Measurements from ENCODE around the gene C1orf141.
A peak's percentile ranks its signal among the peaks of the same experiment; 100 is the strongest.
"Not testable (repeated sequence)": the region's sequence is repeated elsewhere in the genome, so short reads cannot be mapped to it uniquely, and the experiment has no call there.

C1orf141 gene

DNA sequence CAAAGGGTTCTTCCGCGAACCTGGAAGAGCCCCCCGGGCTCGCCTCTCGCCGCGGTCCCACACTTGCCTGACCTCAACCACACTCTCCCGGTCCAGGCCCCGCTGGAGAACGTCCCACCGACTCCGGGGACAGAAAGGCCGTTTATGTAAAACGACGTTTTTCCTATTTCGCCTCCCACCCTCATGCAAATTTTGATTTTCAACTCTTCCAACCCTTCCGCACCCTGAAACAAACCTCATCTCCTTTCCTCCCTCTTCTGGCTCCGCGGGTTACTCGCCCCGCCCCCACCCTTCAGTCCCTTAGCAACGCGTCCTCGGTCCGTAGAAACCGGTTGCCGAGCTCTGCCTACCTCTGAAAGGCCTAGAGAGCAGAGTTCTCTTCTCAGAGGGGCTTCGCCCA lies at the start of gene C1orf141:
Gene C1orf141, minus strand, starts transcription at position 276 of the 400 bp plus-strand sequence. CDS start 7,730 bp downstream, outside the sequence.
- DNase-seq = no peak

DNA sequence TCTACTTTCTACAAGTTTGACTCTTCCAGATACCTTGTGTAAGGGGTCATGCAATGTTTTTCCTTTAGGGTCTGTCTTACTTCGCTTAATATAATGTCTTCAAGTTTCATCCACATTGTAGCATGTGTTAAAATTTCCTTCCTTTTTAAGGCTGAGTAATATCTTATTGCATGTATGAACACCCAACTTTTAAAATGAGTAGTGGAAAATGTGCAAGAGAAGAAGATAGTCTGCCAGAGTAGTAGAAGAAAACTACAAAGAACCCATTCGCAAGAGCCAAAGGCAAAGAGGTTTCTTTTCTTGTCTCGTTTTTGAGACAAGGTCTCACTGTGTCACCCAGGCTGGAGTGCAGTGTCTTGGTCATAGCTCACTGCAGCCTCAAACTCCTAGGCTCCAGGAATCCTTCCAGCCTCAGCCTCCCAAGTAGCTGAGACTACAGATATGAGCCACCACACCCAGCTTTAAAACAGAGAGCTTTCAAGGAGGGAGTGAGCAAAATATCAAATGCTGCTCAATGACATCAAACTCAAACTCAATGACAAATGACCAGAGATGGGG lies 40.8 kb upstream of the C1orf141 start:
- DNase-seq = no peak

DNA sequence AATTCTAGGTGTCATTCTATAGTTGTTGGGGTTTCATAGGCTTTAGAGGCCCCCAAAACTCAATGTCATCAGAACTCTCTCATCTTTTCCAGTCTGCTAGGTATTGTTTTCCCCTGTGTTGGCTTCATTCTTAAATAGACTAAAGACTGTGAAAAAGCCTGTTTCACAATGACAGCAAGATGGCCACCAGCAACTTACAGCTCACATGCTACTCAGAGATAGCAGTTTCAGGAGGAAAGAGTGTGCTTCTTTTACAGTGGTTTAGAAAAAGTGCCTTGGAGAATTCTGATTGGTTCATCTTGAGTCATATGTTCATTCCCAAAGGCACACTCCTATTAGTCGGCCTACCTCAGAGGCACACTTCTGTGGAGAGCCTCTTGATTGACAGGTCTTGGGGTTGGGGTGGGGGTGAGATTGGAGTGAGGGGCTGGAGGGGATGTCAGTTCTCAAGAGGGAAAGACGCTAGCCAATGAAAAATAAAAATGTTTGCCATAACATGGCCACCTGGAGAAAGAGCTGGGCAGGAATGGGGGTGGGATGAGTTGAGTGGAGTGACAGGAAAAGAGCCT lies 40.0 kb upstream of the C1orf141 start:
- no peak for DNase-seq

DNA sequence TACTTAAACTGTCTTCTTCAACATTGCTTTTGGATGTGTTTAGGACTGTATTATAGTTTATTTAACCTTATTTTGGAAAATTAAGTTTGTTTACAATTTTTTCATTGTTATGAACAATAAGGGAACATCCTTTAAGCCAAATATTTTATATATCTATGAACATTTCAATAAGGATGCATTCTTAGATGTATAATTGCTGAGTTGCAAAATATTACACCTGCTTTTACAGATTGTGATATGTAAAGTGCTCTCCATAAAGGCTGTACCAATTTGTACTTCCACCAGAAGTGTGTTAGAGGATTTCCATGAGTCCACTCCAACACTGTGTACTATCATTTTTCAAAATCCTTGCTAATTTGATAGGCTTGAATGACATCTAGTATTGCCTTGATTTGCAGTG lies 39.2 kb upstream of the C1orf141 start:
- no peak for DNase-seq

DNA sequence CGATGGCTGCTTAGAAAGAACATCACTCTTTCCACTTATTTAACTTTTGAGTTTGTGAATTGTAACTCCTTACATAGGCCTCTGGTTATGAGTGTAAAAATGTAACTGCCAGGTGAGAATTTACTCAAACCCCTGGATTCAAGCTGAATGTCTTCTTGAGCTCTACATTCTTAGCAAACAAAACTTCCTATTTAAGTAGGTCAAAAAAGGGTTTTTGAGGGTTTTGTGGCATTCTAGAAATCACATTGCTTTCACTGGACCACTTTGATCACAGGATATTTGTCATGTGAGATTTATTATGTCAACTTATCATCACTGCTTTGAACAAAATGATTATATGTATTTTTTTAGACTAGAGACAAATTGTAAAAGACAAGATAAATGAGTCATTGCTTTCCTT lies 37.2 kb upstream of the C1orf141 start:
- DNase-seq = no peak

DNA sequence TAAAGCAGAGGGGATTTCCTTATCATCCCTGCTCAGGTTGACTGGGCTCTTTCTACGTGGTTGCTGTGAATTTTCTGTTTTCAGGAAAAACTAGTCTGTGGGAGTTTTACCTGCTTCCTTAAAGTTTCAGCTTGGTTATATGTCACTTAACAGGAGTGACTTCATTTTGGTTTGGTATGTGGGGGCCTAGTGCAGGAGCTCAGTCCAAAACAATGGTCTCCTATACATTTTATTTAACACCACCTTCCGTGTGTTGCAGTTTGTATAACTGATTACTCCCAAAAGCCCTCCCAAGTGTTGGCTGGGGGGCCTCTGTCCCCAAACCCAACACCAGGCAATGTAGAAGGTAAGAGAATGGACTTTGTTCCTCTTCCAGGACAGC lies 36.8 kb upstream of the C1orf141 start:
- no peak for DNase-seq

DNA sequence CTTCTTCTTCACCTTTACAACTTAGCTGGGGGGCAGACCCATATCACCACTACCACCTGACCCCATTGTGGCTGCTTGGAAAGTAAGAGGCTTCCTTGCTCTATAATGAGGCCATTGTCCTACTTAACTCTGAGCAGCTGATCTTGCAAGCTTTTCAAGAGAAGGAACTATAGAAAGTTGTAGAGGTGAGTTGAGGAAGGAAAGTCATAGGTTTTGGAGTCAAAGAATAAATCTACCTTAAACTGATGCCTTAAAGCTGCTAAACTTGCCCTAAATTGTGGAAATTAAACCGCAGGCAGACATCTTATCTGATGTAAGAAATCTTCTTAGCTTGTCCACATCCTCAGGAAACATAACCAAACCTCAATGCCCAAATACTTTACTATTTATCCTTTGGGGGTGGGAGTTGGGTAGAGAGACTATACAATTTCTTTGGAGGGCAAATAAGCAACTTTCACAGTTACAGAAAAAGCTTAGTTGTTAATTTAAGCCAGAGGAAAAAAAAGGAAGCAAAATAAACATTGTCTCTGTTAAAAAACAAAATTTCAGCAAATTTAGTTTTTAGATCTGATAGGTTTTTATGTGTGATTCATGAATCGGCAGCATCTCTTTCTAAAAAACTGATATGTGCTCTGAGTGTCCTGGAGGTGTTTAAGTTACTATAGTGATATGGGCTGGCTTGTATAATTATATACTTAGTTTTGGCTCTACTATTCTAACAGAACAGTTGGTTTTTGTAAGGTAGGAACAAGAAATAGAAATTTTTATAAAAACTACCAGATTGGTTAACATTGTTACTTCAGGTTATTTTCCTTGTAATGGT lies 36.2 kb upstream of the C1orf141 start:
- no peak for DNase-seq

DNA sequence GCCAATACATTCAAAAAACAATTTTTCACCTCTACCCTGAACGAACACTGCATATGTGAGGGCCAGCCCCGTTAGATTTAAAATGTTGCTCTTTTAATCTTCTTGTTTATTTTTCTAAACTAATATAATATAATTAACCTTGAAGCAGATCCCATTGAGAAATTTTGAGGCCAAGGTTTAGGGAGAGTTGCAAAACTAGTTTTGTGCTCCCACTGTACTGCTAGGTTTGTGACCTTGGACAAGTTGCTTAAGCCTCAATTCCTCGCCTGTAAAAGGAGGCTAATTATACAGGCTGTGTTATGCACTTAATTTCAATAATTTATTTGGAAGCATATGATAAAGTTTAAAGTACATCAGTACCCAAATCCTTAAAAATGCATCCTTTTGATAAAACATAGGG lies 35.2 kb upstream of the C1orf141 start:
- DNase-seq = no peak

DNA sequence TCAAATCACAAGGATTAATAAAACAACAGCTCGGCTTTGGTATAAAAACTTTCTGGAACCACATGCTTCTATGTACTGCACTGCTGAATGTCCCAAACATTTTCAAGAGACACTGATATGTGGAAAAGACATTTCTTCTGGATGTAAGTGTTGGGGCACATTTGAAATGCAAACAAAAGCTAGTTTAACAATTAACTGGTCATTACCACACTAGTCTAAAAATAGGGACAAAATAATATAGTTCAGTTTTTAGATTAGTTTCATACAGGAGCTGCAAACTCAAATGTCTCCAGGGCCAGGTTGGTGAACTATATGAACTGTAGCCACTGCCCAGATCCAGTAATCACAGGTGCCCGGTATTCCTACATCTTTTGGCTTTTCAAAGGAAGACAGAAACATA lies 34.7 kb upstream of the C1orf141 start:
- no peak for DNase-seq

DNA sequence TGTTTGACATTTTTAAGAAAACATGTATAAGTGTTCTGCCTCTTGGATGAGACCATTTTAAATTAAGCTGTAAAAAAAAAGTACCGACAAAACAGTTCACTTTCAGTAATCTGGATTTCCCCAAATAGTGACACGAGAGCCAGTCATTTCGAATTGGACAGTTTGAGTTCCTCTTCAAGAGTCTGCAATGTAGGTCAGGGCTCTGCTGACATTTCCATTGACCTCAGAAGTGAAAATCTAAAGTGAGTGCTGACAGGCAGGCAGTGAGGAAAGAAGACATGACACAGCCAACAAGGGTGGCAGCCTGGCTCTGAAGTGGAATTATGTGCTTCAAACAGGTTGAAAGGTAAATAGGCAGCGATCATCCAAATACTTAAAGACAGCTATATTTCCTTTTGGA lies 31.4 kb upstream of the C1orf141 start, which contains the start of gene IL23R:
Gene IL23R, plus strand, starts transcription at position 259 of the 400 bp plus-strand sequence. CDS start 1,667 bp downstream, outside the sequence.
- DNase-seq = no peak

DNA sequence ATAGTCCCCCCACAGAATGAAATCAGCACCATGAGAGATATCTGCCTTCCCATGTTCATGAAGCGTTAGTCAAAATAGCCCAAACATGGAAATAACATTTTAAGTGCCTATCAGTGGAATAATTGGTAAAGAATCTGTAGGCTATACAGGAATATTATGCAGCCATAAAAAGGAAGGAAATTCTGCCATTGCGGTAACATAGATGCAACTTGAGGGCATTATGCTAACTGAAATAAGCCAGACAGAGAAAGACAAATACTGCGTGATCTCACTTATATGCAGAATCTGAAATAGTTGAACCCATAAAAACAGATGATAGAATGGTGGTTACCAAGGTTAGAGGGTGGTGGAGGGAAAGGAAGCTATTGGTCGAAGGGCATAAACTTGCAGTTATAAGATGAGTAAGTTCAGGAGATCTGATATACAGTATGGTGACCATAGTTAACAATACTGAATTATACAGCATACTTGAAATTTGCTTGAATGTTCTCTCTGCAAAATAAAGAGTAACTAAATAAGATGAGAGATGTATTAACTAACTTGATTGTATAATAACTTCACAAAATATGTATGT lies 30.8 kb upstream of the C1orf141 start:
- no peak for DNase-seq

DNA sequence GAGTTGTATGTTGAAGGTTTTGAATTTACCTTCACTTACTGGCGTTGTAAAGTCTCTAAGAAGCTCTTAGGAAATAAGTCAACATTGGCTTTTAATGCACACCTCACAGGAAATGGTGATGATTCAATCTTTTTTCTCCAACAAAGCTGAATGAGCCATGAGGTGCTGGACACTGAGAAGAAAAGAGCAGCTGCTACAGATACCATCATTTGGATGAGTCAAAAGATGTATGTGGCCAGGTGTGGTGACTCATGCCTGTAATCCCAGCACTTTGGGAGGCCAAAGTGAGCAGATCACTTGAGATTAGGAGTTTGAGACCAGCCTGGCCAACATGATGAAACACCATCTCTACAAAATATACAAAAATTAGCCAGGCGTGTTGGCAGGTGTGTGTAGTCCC lies 28.2 kb upstream of the C1orf141 start:
- no peak for DNase-seq

DNA sequence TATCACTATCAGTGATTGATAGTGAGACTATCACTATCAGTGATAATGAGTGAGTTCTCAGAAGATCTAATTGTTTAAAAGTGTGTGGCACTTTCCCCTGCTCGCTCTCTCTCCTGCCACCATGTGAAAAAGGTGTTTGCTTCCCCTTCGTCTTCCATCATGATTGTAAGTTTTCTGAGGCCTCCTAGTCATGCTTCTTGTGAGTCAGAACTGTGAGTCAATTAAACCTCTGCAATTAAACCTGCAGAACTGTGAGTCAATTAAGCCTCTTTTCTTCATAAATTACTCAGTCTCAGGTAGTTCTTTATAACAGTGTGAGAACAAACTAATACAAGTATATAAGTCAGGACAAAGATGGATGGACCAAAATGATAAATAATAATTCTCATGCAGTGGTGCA lies 24.5 kb upstream of the C1orf141 start:
- DNase-seq = no peak

DNA sequence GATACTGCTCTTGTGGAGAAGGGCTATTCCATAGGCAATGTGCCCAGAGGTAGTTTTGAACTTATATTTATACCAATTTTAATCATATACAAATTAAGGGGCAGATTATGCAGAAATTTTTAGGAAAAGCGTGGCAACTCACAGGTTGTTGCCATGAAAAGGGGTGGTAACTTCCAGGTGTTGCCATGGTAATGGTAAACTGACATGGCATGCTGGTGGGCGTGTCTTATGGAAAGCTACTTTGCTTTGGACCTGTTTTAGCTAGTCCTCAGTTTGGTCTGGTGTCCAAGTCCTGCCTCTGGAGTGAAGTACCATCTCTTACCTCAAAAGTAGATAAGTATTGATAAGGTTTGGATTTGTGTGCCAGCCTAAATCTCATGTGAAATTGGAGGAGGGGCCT lies 23.6 kb upstream of the C1orf141 start:
- DNase-seq = no peak

DNA sequence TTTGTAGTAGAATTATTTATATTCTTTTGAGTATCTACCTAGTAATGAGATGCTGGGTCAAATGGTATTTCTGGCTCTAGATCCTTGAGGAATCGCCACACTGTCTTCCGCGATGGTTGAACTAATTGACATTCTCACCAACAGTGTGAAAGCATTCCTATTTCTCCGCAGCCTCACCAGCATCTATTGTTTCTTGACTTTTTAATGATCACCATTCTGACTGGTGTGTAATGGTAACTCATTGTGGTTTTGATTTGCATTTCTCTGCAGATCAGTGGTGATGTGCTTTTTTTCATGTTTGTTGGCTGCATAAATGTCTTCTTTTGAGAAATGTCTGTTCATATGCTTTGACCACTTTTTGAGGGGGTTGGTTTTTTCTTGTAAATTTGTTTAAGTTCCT lies 16.2 kb upstream of the C1orf141 start:
- DNase-seq = no peak

DNA sequence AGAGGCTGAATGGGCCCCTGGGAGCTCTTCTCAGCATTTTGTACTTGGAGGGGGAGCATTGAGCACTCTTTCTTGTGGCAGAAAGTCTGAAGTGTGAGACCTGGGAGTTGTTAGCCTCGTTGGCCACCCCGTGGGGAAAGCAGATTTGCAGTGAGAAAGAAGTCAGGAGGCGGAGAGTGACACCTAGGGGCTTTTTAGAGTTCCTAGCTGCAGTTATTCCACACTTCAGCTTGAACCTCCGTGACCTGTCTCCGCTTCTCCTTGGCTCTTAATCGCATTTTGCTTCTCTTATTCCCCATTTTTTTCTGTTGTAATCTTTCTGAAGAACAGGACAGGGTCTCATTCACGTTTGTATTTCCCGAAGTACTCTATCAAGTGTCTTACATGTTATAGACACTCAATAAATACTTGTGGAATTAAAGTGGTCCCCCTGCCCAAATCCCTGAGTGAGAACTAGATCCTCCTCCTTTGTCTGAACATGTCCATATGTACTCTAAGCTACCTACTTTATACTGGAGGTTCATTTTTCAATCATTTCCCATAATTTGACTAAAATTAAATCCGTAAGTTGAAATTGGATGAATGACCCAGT lies 14.5 kb upstream of the C1orf141 start:
- DNase-seq = peak; percentile 43

DNA sequence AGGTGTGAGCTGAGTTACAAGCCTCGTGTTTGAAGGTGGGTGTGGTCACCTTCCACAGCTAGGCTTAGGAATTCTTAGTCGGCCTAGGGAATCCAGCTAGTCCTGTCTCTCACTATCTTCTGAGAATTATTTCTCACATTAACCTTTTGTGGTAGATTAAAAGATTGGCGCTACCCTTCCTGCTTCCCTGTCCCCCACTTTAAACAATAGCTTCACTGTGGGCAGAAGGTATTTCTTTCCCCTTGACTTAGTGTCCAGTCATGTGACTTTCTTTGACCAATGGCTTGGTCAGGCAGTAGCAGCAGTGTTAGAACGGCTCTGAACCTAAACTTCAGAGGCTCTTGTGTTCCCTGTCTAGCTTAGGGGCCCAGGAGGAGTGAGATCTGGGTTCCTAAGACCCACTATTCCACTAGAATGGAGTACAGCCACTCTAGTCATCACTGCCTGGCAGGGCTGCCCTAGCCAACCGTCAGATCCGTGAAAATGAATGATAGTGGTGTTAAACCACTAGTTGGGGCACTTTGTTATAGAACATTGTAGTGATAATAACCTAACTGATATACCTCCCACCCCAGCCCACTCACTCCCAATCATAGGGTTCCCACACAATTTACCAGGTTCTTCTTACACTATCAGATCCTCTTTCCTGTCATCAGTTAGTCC lies 13.9 kb upstream of the C1orf141 start:
- DNase-seq = no peak

DNA sequence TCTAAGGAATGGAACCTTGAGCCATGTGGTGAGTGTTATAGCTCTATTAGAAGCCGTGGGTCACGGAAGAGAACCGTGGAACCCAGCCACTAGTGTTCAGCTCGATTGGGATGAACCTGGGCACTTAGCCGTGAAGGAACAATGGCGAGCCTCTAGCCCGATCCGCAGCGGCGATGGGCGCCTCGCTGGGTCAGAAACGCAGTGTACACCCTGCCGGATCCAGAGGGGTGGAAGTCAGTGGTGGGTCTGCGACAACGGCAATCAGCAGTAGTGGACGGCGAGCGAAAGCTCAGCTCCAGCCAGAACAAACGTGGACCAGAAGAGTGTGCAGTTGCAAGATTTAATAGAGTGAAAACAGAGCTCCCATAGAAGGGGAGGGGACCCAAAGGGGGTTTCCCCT lies 13.2 kb upstream of the C1orf141 start:
- DNase-seq = not testable (repeated sequence)

DNA sequence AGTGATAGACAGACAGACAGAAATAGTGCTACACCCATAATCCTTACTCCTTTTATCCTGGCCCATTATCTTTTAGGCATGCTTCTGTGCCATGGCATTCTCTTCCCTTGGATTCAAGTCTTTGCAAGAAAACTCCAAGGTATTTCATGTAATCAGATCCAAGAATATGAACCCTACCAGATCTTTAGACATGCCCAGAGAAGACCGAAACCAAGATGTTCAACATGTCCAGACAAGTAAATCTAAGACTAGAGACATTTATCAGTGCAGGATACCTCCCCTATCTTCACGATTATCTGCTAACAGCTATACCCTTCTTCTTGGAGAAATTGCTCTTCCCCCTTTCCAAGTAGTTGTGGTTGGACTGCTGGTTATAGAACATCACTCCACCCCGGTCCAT lies 11.8 kb upstream of the C1orf141 start:
- DNase-seq = no peak

DNA sequence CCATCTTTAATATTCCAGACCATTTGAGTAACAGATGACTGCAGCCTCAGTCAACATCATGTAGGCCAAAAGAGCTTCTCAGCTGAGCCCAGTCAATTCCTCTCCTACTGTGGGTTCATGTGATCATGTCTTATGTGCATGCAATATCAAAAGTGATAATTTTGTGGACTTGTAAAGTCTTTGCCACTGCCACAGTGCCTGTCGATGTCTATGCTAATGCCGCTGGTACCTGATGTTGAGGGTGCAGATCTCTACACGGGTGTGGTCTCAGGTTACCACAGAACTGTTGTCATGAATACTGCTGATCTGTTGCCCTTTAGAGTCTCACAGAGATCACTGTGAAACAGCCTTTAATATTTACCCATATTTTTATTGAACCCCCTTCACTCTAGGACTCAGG lies 11.3 kb upstream of the C1orf141 start:
- DNase-seq = no peak

DNA sequence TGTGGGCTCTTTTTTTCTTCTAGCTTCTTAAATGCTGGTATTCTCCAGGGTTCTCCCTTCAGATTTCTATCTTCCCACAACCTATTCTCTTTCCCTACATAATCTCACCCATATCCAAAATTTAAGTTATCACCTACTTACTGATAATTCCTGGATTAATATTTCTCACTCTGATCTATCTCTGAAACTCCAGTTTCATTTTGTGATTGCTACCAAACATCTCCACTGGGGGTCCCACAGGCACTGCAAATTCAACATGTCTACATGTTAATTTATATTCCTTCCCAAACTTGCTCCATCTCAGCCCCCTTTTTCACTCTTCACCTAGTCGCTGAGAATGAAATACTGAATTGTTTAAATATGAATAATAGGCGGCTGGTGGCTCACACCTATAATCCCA lies 9.9 kb upstream of the C1orf141 start:
- DNase-seq = no peak

DNA sequence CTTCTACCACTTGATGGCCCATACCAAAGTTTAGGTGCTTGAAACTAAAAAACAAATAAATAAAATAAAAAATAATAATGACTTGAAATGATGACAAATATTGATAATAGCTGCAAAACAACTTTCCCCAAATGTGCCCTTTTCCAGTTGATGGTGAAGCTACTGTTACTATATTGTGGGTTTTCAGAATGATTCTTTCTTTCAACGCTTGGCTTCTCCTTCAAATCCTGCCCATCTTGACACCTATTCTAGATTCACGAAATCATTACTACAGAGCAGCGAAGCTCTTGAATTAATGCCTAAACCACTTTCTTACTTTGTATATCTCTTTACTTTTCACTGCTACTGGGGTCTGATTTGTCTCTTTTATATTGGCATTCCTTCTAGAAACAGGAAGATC lies 9.2 kb upstream of the C1orf141 start:
- DNase-seq = no peak

DNA sequence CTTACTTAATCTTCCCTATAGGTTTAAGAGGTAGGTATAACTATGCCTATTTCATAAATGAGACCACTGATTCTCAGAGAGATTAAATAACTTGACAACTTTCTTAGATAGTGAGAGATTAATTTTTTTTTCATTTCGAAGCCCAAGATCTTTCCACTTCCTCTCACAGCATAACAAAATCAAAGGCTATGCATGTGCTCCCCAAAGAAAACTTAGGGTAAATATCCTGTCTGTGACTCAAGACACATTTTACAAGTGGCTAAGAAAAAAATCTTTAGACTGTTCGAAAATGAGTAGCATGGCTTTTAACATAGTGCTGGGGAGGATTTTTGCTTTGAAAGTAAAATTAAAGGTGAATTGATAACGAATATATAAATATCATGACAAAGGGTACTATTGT lies 8.2 kb upstream of the C1orf141 start:
- no peak for DNase-seq

Measured in activated T-cell treated with anti-CD3 and anti-CD28 coated beads for 4 hours (primary cell).